ENCODE measurements around the gene STMN1. TPM values are rescaled to one million over a fixed set of nuclear protein-coding genes. Genes with fewer than 3 reads are reported as not detected.

Gene STMN1
- total RNA-seq, 1 experiment from 2014 or later: 368 TPM

DNA sequence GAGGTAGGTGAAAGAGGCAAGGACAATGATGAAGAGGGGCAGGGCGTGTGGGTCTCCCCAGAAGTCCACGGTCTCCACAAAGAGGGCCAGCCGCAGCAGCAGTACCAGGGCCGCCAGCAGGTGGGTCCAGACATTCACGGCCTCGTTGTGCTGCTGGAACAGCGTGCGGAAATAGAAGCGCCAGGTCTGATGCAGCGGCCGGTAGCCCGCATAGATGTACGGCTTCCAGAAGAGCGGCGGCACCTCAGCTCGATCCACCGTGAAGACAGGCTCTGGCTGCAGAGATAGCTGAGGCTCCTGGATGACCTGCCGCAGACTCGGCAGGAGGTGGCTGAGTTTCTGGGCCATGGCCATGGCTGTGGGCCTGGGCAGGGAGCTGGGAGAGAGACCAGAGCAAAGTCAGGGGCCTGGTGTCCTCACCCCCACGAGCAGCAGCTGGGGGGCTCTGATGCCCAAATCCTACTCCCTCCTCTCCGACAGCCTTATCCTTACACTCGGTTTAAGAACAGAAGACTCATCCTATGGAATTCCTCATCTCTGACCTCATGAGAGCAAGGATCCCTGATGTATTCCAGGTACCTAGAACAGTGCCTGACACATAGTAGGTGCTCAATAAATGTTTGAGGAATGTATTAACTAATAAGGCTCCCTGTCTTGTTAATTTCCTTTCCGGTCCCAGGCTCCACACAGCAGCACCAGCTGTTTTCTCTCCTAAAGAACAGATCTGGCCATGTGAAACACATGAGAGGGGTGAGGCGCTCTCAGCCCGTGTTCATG is 42.5 kb downstream of the STMN1 start:
- intact Hi-C loops (cut with micrococcal nuclease): no loop called here
- Histone ChIP-seq H3K79me2 (ENCODE audit: insufficient read depth, low read length) (peaks cover 5% of the 10 kb centered on the region), H3K27ac (ENCODE audit: low read depth, low read length) (no peak overlapping the region), H3K27me3 (ENCODE audit: insufficient read depth, low read length) (no peaks in the 10 kb centered on the region), H2AFZ (ENCODE audit: low read depth, low read length, poor library complexity, severe bottlenecking) (no peak overlapping the region), H3K4me1 (ENCODE audit: control insufficient read depth in 1 of 2, insufficient read depth in 2 of 2, low read length in 2 of 2) (peaks cover 30 to 36% of the 10 kb centered on the region in 2 experiments), H3K9ac (ENCODE audit: low read length) (no peak overlapping the region), H3K9me2 (ENCODE audit: insufficient read depth) (no peaks in the 10 kb centered on the region), H3K4me2 (ENCODE audit: low read length) (no peak overlapping the region), H4K20me1 (ENCODE audit: insufficient read depth) (0 out of 2 replicates have a peak, but pooled peaks cover 3% of the 10 kb centered on the region), H3K4me3 (replicated peaks in 1 of 2; ENCODE audit: low read depth in 1 of 2, low read length in 2 of 2) (no peak overlapping the region), H3K9me3 (ENCODE audit: control insufficient read depth in 1 of 2, insufficient read depth in 1 of 2, low read depth in 1 of 2, low read length in 2 of 2) (no peaks in the 10 kb centered on the region), H3K36me3 (ENCODE audit: control insufficient read depth in 1 of 2, insufficient read depth in 2 of 2, low read length in 2 of 2) (0 out of 4 replicates have a peak, but pooled peaks cover 0 to 6% of the 10 kb centered on the region in 2 experiments)
- DNase-seq (ENCODE audit: low read depth, low spot score) (no peak), ATAC-seq (no peak)
- POLR2A ChIA-PET: no interaction called here
- no TSS peak for BruUV-seq (replicated peaks)
- RAD21 ChIA-PET (ENCODE audit: low non-redundant PET in 1 of 2, low total read pairs in 2 of 2, uncharacterized antibody in 2 of 2, unreplicated experiment in 2 of 2): no interaction called here
- CTCF ChIA-PET: no interaction called here
- TF ChIP-seq, protein P1, sequence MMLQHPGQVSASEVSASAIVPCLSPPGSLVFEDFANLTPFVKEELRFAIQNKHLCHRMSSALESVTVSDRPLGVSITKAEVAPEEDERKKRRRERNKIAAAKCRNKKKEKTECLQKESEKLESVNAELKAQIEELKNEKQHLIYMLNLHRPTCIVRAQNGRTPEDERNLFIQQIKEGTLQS (IDR thresholded peaks at IDR 0.05): no peak
- TF ChIP-seq SRF (IDR thresholded peaks at IDR 0.05; ENCODE audit: low read depth) (no peak), RAD21 (IDR thresholded peaks at IDR 0.05; ENCODE audit: low read depth) (peak; percentile 4; the same call in 1 of the 2 replicates), CEBPB (IDR thresholded peaks at IDR 0.05; ENCODE audit: low read depth) (no peak), ZFX (IDR thresholded peaks at IDR 0.05) (no peak), POLR2AphosphoS5 (IDR thresholded peaks at IDR 0.05; ENCODE audit: low read depth, low read length) (no peak)
- TF ChIP-seq, protein P2, sequence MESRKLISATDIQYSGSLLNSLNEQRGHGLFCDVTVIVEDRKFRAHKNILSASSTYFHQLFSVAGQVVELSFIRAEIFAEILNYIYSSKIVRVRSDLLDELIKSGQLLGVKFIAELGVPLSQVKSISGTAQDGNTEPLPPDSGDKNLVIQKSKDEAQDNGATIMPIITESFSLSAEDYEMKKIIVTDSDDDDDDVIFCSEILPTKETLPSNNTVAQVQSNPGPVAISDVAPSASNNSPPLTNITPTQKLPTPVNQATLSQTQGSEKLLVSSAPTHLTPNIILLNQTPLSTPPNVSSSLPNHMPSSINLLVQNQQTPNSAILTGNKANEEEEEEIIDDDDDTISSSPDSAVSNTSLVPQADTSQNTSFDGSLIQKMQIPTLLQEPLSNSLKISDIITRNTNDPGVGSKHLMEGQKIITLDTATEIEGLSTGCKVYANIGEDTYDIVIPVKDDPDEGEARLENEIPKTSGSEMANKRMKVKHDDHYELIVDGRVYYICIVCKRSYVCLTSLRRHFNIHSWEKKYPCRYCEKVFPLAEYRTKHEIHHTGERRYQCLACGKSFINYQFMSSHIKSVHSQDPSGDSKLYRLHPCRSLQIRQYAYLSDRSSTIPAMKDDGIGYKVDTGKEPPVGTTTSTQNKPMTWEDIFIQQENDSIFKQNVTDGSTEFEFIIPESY (IDR thresholded peaks at IDR 0.05; ENCODE audit: extremely low read depth, insufficient replicate concordance, low read length): no peak
